ENCODE data around the gene AGMO. TPM values are rescaled to one million over a fixed set of nuclear protein-coding genes. Genes with fewer than 3 reads are reported as not detected.

Gene AGMO
- total RNA-seq, 1 donor from 2014 or later, result 0.34 TPM

GRCh38 chr7:15209429-15209828, 352.4 kb downstream of the AGMO start:
- TF ChIP-seq CTCF (IDR thresholded peaks at IDR 0.05; ENCODE audit: insufficient read depth, low read depth, low read length) (no peak), EZH2 (IDR thresholded peaks at IDR 0.05; ENCODE audit: insufficient read depth, low read length) (no peak)
- H3K79me2 ChIP-seq (ENCODE audit: insufficient read depth, low read length), result no peaks in the 10 kb centered on the region
- no peak overlapping the region for H2AFZ ChIP-seq (ENCODE audit: low read depth, low read length)
- H4K20me1 ChIP-seq (ENCODE audit: insufficient read depth, low read length), result no peaks in the 10 kb centered on the region
- no peaks in the 10 kb centered on the region for H3K9me3 ChIP-seq (ENCODE audit: insufficient read depth, low read depth, low read length)
- H3K4me1 Mint-ChIP-seq (ENCODE audit: low read depth, unreplicated experiment), result no peaks in the 10 kb centered on the region
- H3K9ac ChIP-seq (ENCODE audit: low read length), result no peak overlapping the region
- H3K27ac ChIP-seq (ENCODE audit: low read depth, low read length), result no peak overlapping the region
- no peak overlapping the region for H3K4me3 Mint-ChIP-seq (ENCODE audit: unreplicated experiment)
- H3K9me3 Mint-ChIP-seq (ENCODE audit: unreplicated experiment), result no peaks in the 10 kb centered on the region
- H3K4me3 ChIP-seq (ENCODE audit: insufficient read depth, low read depth, low read length), result no peak overlapping the region
- FAIRE-seq (no peak), DNase-seq (ENCODE audit: low read depth) (no peak)
- H3K36me3 ChIP-seq (ENCODE audit: insufficient read depth, low read length), result no peaks in the 10 kb centered on the region
- no peaks in the 10 kb centered on the region for H3K4me1 ChIP-seq (ENCODE audit: insufficient read depth, low read length)
- no peak overlapping the region for H3K27ac Mint-ChIP-seq (ENCODE audit: unreplicated experiment)
- H3K36me3 Mint-ChIP-seq (ENCODE audit: low read depth, unreplicated experiment), result no peaks in the 10 kb centered on the region
- no peaks in the 10 kb centered on the region for H3K27me3 ChIP-seq (ENCODE audit: insufficient read depth, low read length)
- H3K4me2 ChIP-seq (ENCODE audit: low read length), result no peak overlapping the region
- no peaks in the 10 kb centered on the region for H3K27me3 Mint-ChIP-seq (ENCODE audit: low read depth, unreplicated experiment)

GRCh38 chr7:15204421-15204820, 357.4 kb downstream of the AGMO start:
- FAIRE-seq, result no peak
- no peaks in the 10 kb centered on the region for H3K4me1 ChIP-seq (ENCODE audit: insufficient read depth, low read length)
- H3K9me3 ChIP-seq (ENCODE audit: insufficient read depth, low read depth, low read length), result no peaks in the 10 kb centered on the region
- no peaks in the 10 kb centered on the region for H3K36me3 Mint-ChIP-seq (ENCODE audit: low read depth, unreplicated experiment)
- H3K4me3 Mint-ChIP-seq (ENCODE audit: unreplicated experiment), result no peak overlapping the region
- H3K9ac ChIP-seq (ENCODE audit: low read length), result no peak overlapping the region
- H4K20me1 ChIP-seq (ENCODE audit: insufficient read depth, low read length), result no peaks in the 10 kb centered on the region
- no peak overlapping the region for H2AFZ ChIP-seq (ENCODE audit: low read depth, low read length)
- H3K9me3 Mint-ChIP-seq (ENCODE audit: unreplicated experiment), result no peaks in the 10 kb centered on the region
- H3K27me3 ChIP-seq (ENCODE audit: insufficient read depth, low read length), result no peaks in the 10 kb centered on the region
- no peaks in the 10 kb centered on the region for H3K27me3 Mint-ChIP-seq (ENCODE audit: low read depth, unreplicated experiment)
- H3K4me3 ChIP-seq (ENCODE audit: insufficient read depth, low read depth, low read length), result no peak overlapping the region
- H3K4me1 Mint-ChIP-seq (ENCODE audit: low read depth, unreplicated experiment), result peaks cover under 1% of the 10 kb centered on the region
- no peaks in the 10 kb centered on the region for H3K36me3 ChIP-seq (ENCODE audit: insufficient read depth, low read length)
- no peaks in the 10 kb centered on the region for H3K79me2 ChIP-seq (ENCODE audit: insufficient read depth, low read length)
- H3K27ac ChIP-seq (ENCODE audit: low read depth, low read length), result no peak overlapping the region
- H3K4me2 ChIP-seq (ENCODE audit: low read length), result no peak overlapping the region
- no peak overlapping the region for H3K27ac Mint-ChIP-seq (ENCODE audit: unreplicated experiment)
- TF ChIP-seq CTCF (IDR thresholded peaks at IDR 0.05; ENCODE audit: insufficient read depth, low read depth, low read length) (no peak), EZH2 (IDR thresholded peaks at IDR 0.05; ENCODE audit: insufficient read depth, low read length) (no peak)
- DNase-seq (ENCODE audit: low read depth), result no peak

GRCh38 chr7:15199482-15199881, 362.3 kb downstream of the AGMO start:
- Mint-ChIP-seq H3K36me3 (ENCODE audit: low read depth, unreplicated experiment) (no peaks in the 10 kb centered on the region), H3K4me3 (ENCODE audit: unreplicated experiment) (no peak overlapping the region), H3K27me3 (ENCODE audit: low read depth, unreplicated experiment) (no peaks in the 10 kb centered on the region), H3K4me1 (ENCODE audit: low read depth, unreplicated experiment) (peaks cover 10% of the 10 kb centered on the region), H3K27ac (ENCODE audit: unreplicated experiment) (no peak overlapping the region), H3K9me3 (ENCODE audit: unreplicated experiment) (no peaks in the 10 kb centered on the region)
- no peak overlapping the region for H3K4me3 ChIP-seq (ENCODE audit: insufficient read depth, low read depth, low read length)
- TF ChIP-seq CTCF (IDR thresholded peaks at IDR 0.05; ENCODE audit: insufficient read depth, low read depth, low read length) (peak; percentile 15), EZH2 (IDR thresholded peaks at IDR 0.05; ENCODE audit: insufficient read depth, low read length) (no peak)
- H4K20me1 ChIP-seq (ENCODE audit: insufficient read depth, low read length), result no peaks in the 10 kb centered on the region
- H3K36me3 ChIP-seq (ENCODE audit: insufficient read depth, low read length), result no peaks in the 10 kb centered on the region
- H3K27me3 ChIP-seq (ENCODE audit: insufficient read depth, low read length), result no peaks in the 10 kb centered on the region
- H3K9ac ChIP-seq (ENCODE audit: low read length), result no peak overlapping the region
- FAIRE-seq (no peak), DNase-seq (ENCODE audit: low read depth) (no peak)
- peaks cover 9% of the 10 kb centered on the region for H3K4me1 ChIP-seq (ENCODE audit: insufficient read depth, low read length)
- no peak overlapping the region for H2AFZ ChIP-seq (ENCODE audit: low read depth, low read length)
- H3K4me2 ChIP-seq (ENCODE audit: low read length), result no peak overlapping the region
- H3K9me3 ChIP-seq (ENCODE audit: insufficient read depth, low read depth, low read length), result no peaks in the 10 kb centered on the region
- no peak overlapping the region for H3K27ac ChIP-seq (ENCODE audit: low read depth, low read length)
- no peaks in the 10 kb centered on the region for H3K79me2 ChIP-seq (ENCODE audit: insufficient read depth, low read length)
